Ascending aorta (tissue), 2 donors: ENCODE measurements around the gene SPINT2. TPM values are rescaled to one million over a fixed set of nuclear protein-coding genes. Genes with fewer than 3 reads are reported as not detected.
"Not testable (repeated sequence)": the region's sequence is repeated elsewhere in the genome, so short reads cannot be mapped to it uniquely, and the experiment has no call there.

Experiments used
- DNase-seq, 2 donors: peaks; one replicate each; pipeline ENCODE4 v3.0.0-alpha.2; 2019; ENCODE audit warnings: low spot score in 2 of 2
- H3K27ac ChIP-seq, 2 donors: fragments of 200-600 bp; sonication (generic); one replicate each; pipeline ENCODE4 v1.5.1; 2016 to 2017; ENCODE audit warnings: mild to moderate bottlenecking in 1 of 2
- H3K27me3 ChIP-seq: fragments of 200-600 bp; sonication (generic); one replicate; pipeline ENCODE4 v1.5.1; 2017
- H3K36me3 ChIP-seq, 2 donors: fragments of 200-600 bp; sonication (generic); one replicate each; pipeline ENCODE4 v1.5.1; 2016
- H3K4me1 ChIP-seq, 2 donors: fragments of 200-600 bp; sonication (generic); one replicate each; pipeline ENCODE4 v1.5.1; 2016 to 2017; ENCODE audit warnings: mild to moderate bottlenecking in 1 of 2
- H3K4me3 ChIP-seq, 2 donors: fragments of 200-600 bp; sonication (generic); one replicate each; pipeline ENCODE4 v1.5.1; 2016 to 2017; ENCODE audit warnings: mild to moderate bottlenecking in 1 of 2
- H3K9me3 ChIP-seq, 2 donors: fragments of 200-600 bp; sonication (generic); one replicate each; pipeline ENCODE4 v1.5.1; 2016
- intact Hi-C: fragments of 100-400 bp; cut with DNase I; formaldehyde crosslinking; loops from one replicate; pipeline ENCODE4 v1.15.1; 2023
- total RNA-seq: library from RNA; depleted of rRNA; stranded (reverse); fragments of >200 nt; gene quantifications from one replicate; pipeline ENCODE4 v1.1.0, GENCODE V29; 2016
- TF ChIP-seq, protein P1 (sequence below), 3 experiments: fragments of 200-600 bp in 2 of 3; fragments of 450-650 bp in 1 of 3; sonication (generic) in 2 of 3; IDR thresholded peaks; one replicate each; pipeline ENCODE4 v1.5.1; 2016 to 2019; ENCODE audit warnings: antibody characterized with exemption in 3 of 3, mild to moderate bottlenecking in 1 of 3, moderate library complexity in 1 of 3

SPINT2 gene
- total RNA-seq, 1 donor from 2014 or later: 193 TPM

DNA sequence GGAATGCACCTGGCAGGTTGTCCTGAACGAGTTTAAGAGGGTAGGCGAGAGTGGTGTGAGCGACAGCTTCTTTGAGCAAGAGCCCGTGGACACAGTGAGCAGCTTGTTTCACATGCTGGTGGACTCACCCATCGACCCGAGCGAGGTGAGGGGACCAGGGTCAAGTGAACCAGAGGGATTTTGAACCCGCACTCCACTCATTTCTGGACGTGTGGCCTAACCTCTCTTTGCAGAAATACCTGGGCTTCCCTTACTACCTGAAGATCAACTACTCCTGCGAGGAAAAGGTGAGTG, 72.9 kb downstream of the SPINT2 start:
- TF ChIP-seq, protein P1, sequence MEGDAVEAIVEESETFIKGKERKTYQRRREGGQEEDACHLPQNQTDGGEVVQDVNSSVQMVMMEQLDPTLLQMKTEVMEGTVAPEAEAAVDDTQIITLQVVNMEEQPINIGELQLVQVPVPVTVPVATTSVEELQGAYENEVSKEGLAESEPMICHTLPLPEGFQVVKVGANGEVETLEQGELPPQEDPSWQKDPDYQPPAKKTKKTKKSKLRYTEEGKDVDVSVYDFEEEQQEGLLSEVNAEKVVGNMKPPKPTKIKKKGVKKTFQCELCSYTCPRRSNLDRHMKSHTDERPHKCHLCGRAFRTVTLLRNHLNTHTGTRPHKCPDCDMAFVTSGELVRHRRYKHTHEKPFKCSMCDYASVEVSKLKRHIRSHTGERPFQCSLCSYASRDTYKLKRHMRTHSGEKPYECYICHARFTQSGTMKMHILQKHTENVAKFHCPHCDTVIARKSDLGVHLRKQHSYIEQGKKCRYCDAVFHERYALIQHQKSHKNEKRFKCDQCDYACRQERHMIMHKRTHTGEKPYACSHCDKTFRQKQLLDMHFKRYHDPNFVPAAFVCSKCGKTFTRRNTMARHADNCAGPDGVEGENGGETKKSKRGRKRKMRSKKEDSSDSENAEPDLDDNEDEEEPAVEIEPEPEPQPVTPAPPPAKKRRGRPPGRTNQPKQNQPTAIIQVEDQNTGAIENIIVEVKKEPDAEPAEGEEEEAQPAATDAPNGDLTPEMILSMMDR (IDR thresholded peaks at IDR 0.05): no peak
- DNase-seq: no peak
- Histone ChIP-seq H3K36me3 (no peaks in the 10 kb centered on the region), H3K27me3 (no peaks in the 10 kb centered on the region), H3K4me1 (peaks cover 0 to 18% of the 10 kb centered on the region in 2 donors), H3K27ac (peak overlapping the region; percentile 96 to 99), H3K4me3 (peak overlapping the region; percentile 70 to 72), H3K9me3 (no peaks in the 10 kb centered on the region)
- intact Hi-C loops: loop anchor here (2.0 to 5.0 kb wide), 5 partner anchors 50 to 513 kb away; partner anchors contain the start of genes FAM98C, GGN and SPRED3

DNA sequence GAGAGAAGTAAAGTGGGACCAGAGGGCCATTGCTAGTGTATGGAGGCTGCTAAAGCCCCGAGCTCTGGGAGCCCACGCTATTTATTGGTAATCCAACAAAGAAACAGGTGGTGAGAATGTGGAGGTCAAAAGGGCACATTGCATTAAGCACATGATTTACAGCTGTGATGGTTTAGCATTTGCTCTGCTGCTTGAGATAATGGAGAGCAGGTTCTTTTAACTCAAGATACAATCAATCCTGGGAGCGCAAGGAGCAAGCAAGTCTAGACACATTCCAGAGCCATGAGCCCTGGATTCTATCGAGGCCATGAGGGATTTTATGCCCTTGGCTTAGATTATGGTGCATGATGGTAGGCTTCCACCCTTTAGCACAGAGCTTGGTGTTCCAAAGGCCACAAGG, 74.6 kb downstream of the SPINT2 start:
- intact Hi-C loops: loop anchor here (5.0 kb wide), 3 partner anchors 48 to 337 kb away; partner anchors contain the start of genes GGN and SPRED3

GRCh38 chr19:38340927-38341326, 76.6 kb downstream of the SPINT2 start:
- TF ChIP-seq, protein P1 (IDR thresholded peaks at IDR 0.05): no peak
- DNase-seq: no peak
- Histone ChIP-seq H3K27me3 (no peaks in the 10 kb centered on the region), H3K4me3 (no peak overlapping the region), H3K9me3 (no peaks in the 10 kb centered on the region), H3K4me1 (peaks cover 0 to 15% of the 10 kb centered on the region in 2 donors), H3K36me3 (no peaks in the 10 kb centered on the region), H3K27ac (no peak overlapping the region)
- intact Hi-C loops: no loop called here

More for the DNA sequence above, 74.6 kb downstream of the SPINT2 start:
- not testable (repeated sequence) for H3K4me3 ChIP-seq, H3K9me3 ChIP-seq, H3K27me3 ChIP-seq, H3K36me3 ChIP-seq, H3K27ac ChIP-seq, DNase-seq
- H3K4me1 ChIP-seq: peaks cover 0 to 18% of the 10 kb centered on the region in 2 donors

Other genes with a start within 250 kb of the SPINT2 start
- not detected for gene DPF1, start 40.4 kb upstream of the SPINT2 start, total RNA-seq
- 1,072 TPM for gene PPP1R14A, start 8.2 kb upstream of the SPINT2 start, total RNA-seq
- not detected for gene C19orf33, start 39.7 kb downstream of the SPINT2 start, total RNA-seq
- gene YIF1B, start 51.4 kb downstream of the SPINT2 start, total RNA-seq: 24.7 TPM
- gene KCNK6, start 55.3 kb downstream of the SPINT2 start, total RNA-seq: 22.8 TPM
- gene CATSPERG, start 71.3 kb downstream of the SPINT2 start, total RNA-seq: 2.9 TPM
- 235 TPM for gene PSMD8, start 110.0 kb downstream of the SPINT2 start, total RNA-seq
- 46.9 TPM for gene GGN, start 123.5 kb downstream of the SPINT2 start, total RNA-seq
- gene SPRED3, start 124.1 kb downstream of the SPINT2 start, total RNA-seq: 18.3 TPM
- gene FAM98C, start 138.5 kb downstream of the SPINT2 start, total RNA-seq: 11.1 TPM
- gene RASGRP4, start 161.6 kb downstream of the SPINT2 start, total RNA-seq: 0.64 TPM
- 1.5 TPM for gene RYR1, start 169.1 kb downstream of the SPINT2 start, total RNA-seq